H1 (cell line): ENCODE measurements around the gene NAA40. TPM values are rescaled to one million over a fixed set of nuclear protein-coding genes. Genes with fewer than 3 reads are reported as not detected.

Experiments used
- ATF2 ChIP-seq: IDR thresholded peaks from 2 replicates; pipeline ENCODE4 v1.6.1; 2012; ENCODE audit warnings: low read length, inconsistent platforms
- CREB1 ChIP-seq: IDR thresholded peaks from 2 replicates; pipeline ENCODE4 v1.6.1; 2012; ENCODE audit warnings: inconsistent platforms
- RBBP5 ChIP-seq: IDR thresholded peaks from 2 replicates; pipeline ENCODE4 v1.7.1; 2012; ENCODE audit warnings: low read depth, mild to moderate bottlenecking, inconsistent platforms, low read length, moderate library complexity, borderline replicate concordance
- TAF7 ChIP-seq: optimal IDR thresholded peaks from 2 replicates; pipeline ENCODE3; 2011; ENCODE audit warnings: low read depth, mild to moderate bottlenecking, inconsistent platforms, low read length, moderate library complexity, borderline replicate concordance
- polyA plus RNA-seq, 7 experiments: library from polyadenylated mRNA; depleted of rRNA in 3 of 7; stranded (reverse) in 5 of 7; unstranded in 2 of 7; fragments of >200 nt in 5 of 7; fragments of 200-250 nt in 2 of 7; gene quantifications; 1 replicate in 5 of 7; 2 replicates in 1 of 7; 4 replicates in 1 of 7; pipeline versions ENCODE4 v1.2.1 to v1.2.3, GENCODE V29; 2011 to 2013; ENCODE audit warnings: missing spikeins in 2 of 7, mixed read lengths in 2 of 7
- total RNA-seq: library from RNA; stranded (reverse); fragmentation: NEBNext Ultra II Directional; extraction: Animal tissue kit (Norgen Biotek cat#: 25700); gene quantifications from 2 replicates; pipeline ENCODE4 v1.2.1, GENCODE V29; 2021

NAA40 gene
- total and polyA plus RNA-seq, 2 of the 8 experiments (the other 6 are each of a cell fraction or from before 2014, with no cell fraction given): 20.0 to 31.1 TPM

- TF ChIP-seq TAF7 (peak; percentile 13), RBBP5 (no peak), CREB1 (0 out of 2 replicates have a peak, but pooled peaks have one; percentile 4), ATF2 (no peak)
These were observed 29.0 kb upstream of the NAA40 start (continued) for GRCh38 chr11:63909591-63910506.
